Limb (tissue), 2 donors: ENCODE data around the gene KIF6.
"Not testable (repeated sequence)": the region's sequence is repeated elsewhere in the genome, so short reads cannot be mapped to it uniquely, and the experiment has no call there.

ENCODE experiments used
- DNase-seq, 2 donors: peaks; one replicate each; pipeline ENCODE4 v3.0.0-alpha.2; 2016; ENCODE audit errors: extremely low spot score in 2 of 2

Gene KIF6

DNA sequence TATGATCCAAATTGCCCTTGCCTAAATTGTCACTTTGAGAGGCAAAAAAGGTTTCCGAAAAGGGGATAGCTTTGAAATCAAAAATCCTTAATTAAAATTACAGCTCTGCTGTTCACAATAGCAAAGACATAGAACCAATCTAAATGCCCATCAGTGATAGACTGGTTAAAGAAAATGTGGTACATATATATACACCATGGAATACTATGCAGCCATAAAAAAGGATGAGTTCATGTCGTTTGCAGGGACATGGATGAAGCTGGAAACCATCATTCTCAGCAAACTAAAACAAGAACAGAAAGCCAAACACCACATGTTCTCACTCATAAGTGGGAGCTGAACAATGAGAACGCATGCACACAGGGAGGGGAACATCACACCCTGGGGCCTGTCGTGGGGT is 1.9 kb downstream of the KIF6 start:
- DNase-seq, result not testable (repeated sequence)

DNA sequence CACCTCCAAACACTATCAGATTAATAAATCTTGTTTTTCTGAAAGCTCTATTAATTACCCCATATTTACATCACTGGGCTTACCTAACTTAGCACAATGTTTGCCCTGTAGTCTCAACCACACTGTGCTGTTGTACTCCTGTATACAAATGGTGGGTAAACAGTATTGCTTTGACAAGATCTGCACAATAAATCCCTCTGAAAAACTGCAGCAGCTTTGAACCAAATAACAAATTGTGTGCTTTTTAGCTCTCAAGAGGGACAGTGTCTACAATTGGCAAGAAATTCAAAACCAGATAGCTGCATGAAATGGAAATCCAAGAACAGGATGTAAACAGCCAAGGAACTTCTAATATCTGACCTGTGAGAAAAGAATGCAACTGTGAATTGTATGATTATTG is 10.4 kb downstream of the KIF6 start:
- DNase-seq, result no peak

DNA sequence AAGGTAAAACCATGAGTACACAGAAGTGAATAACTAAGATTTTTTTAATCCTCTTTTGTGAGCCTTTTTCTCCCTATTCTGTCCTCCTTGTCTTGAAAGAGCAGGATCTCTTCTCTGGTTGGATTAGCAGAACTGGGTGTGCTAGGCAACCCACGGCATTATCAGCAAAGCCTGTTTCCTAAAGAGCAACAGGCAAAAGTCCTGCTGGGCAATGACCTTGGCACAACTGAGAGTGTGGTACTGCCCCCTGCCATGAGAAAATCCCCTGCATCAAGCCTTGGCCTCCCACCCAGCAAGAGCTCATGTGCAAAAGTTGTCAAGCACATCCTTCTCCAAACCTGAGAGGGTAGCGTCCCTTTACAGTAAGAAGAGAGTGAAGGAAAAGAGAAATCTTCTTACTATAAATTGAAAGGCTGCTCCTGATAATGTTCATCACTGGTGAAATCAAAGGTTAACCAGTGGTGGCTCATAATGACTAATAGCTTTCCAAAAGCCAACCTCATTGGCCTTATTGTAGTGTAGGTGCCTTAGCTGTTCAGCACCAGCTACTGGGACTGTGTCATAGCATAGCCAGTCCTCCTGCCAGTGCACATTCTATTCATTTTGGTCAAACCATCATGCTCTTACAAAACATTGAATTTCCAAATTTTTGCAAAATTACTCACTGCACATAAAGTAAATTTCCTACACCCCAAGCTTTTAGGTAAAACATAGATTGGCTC is 17.1 kb downstream of the KIF6 start:
- no peak for DNase-seq

DNA sequence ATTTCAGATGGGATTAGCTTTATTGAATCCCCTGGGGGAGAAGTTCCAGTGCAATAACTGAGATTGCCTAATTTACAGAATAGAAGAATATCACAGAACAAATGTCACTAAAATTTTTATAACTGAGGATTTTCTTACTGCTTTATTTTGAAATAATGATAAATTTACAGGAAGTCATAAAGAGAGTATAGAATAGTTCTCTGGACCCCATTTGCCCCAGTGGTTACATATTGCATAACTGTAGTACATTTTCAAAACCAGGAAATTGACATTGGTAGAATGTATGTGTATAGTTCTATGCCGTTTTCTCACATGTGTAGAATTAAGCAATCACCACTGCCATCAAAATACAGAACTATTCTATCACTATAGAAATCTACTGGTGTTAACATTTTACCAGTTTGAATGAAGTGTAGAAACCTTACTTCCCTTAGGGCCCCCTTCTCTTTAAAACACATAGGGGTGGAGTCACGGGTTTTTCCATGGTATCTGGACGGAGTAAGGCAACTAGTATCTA is 18.3 kb downstream of the KIF6 start:
- DNase-seq, result no peak

DNA sequence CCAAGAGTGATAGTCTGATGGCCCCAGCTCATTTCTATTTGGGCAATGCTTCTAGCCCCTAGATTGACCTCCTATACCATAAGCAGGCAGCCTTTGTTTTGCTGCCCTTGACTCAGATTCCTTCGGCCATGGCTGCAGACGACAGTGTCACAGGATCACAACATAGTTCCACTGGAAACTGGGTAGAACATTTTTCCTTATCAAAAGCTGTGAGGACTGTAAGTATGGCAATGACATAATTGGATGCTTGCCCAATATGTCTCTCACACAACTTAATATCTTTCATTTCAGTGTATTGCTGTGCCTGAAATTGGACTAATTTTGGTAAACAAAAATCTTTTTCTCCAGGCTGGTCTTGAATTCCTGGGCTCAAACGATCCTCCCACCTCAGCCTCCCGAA is 22.9 kb downstream of the KIF6 start:
- no peak for DNase-seq

DNA sequence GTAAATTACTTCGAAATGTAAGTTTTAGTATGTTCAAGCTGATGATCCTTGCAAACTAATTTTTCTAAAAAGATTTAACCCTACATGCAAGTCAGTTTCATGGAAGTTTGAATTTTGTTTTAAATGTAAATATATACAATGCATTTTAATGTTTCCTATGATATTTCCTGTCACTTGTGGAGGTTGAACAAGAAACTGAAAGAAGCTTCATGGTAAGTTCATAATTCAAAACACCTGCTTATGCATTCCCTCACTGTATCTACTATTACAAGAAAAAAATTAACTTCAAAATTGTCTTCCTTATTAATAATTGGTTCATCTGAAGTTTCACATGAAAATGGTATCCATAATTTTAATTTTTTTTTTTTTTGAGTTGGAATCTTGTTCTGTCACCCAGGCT is 24.8 kb downstream of the KIF6 start:
- DNase-seq, result no peak

DNA sequence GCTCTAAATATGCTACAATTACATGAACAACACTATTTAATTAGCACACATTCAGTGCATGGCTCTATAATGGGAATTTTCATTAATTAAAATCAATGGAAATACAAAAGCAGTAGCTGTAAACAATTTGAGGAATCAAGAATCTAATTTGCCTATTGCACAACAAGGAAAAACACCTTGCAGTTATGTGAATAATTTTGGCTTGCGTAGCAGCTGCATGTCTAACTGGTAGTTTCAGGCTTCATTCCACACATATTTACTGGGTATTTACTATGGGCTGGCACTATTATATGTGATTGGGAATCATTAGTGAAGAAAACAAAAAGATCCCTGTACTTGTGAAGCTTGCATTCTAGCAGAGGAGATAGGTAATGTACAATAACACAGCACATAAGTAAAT is 26.4 kb downstream of the KIF6 start:
- DNase-seq, result no peak

DNA sequence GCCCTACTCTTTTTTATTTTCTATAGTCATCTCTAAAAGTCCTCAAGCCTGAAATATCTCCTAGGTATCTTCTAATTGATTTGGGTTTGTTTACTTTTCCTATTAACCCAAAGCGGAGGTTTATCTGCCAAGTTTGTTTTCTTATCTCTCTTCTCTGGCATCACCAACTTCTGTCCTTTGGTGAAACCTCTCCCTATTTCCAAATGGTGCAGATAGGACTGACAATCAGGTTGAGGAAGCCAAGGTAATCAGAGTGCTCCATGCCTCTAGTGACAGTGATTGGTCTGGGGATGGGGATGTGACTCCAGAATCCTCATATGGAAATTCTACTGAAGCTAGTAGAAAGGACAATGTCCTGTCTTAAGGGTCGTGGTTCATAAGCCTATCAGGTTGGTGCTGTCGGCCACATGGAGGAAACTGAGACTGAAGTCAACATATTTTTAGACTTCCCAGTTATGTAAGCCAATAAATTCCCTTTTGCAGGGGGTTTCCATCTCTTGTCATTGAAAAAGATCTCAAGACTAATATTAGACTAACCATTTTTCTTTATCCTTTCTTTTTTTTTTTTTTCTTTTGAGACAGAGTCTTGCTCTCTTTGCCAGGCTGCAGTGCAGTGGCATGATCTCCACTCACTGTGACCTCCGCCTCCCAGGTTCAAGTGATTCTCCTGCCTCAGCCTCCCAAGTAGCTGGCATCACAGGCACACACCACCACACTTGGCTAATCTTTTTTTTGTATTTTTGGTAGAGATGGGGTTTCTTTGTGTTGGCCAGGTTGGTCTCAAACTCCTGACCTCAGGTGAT is 28.0 kb downstream of the KIF6 start:
- no peak for DNase-seq

DNA sequence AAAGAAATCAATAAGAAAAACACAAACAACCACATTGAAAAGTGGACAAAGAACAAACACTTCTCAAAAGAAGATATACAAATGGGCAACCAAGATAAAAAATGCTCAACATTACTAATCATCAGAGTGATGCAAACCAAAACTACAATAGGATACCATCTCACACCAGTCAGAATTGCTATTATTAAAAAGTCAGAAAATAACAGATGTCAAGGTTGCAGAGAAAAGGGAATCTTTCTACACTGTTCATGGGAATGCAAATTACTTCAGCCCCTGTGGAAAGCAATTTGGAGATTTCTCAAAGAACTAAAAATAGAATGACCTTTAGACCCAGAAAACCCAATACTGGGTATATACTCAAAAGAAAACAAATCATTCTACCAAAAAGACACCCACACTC is 29.8 kb downstream of the KIF6 start:
- DNase-seq, result no peak

DNA sequence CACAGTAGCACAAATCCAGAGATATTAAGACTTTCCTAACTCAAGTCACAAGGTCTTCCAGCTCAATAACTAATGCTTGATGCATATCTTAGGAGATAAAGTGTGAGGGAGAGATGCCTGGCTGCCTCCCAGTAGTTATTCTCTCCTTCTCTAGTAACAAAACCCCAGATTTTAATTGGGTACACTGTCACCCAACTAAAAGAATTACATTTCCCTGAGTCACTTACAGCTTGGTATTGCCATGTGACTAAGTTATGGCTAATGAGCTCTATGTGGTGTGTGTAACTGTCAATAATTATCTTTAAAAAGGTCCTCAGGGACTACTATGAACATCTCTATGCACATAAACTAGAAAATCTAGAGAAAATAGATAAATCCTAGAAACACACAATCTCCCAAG is 32.0 kb downstream of the KIF6 start:
- no peak for DNase-seq

DNA sequence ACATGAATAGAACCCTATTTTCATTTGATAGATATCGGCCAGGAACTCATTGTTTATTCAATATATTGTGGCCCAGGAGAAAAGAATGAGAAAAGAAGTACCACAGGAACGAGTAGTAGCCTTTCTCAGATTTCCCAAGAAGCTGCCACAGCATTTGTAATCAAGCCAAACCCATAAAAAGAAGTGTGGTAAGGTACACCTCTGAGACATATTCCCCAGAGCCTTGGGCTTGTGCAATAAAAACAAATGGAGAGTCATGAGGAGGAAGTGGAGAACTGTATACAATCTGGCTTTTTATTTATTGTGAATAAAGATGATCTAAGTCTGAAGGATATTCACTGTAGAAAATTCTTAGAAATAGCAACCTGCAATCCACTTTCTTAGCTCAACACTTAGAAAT is 36.7 kb downstream of the KIF6 start:
- no peak for DNase-seq

DNA sequence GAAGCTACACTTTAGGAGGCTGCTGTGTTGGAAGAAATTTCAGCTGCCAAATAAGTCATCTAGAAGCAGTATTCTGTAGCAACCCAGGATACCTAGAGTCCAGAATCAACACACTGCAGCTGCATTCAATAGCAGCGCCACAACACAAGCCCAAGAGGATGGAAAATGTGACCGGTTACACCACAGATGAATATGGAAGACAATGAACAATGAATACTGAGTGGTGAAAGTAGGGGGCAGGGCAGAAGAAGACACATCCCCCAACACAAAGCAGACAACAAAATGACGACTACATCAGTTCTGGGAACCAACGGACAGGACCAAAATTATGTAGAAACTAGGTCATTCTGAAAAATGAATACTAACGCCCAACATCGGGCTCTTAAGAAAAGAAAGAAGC is 38.2 kb downstream of the KIF6 start:
- DNase-seq, result no peak

DNA sequence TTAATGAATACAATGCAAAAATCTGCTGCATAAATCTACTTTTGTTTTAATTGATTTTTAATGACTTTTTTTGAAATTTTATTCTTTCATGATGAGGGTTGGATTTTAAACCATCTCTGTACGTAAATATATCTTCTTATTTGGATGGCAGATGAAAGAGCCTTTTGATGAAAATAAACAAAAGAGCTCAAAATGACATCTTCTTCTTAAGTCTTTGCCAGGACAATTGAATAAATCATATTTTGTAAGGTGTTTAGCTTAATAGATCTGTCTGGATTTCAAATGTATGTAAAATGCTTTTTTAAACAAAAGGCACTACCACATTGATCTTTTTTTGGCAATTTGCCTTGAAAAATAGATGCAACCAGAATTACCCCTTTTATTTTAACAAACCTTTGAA is 39.3 kb downstream of the KIF6 start:
- no peak for DNase-seq

DNA sequence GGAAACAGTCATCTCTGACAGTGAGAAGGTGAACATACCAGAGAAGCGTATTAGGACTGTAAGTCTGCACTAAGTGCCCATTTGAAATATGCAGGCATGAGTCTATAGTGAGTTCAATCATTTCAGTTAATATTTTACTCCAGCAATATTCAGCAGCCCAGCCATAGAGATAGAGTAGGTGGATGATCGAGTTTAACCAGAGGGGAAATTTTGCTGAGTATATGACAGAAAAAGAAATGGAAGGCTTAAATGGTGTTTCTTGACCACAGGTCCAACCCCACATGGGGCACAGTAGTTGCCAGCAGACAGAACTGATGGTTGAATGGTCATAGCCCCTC is 39.8 kb downstream of the KIF6 start:
- DNase-seq, result no peak

DNA sequence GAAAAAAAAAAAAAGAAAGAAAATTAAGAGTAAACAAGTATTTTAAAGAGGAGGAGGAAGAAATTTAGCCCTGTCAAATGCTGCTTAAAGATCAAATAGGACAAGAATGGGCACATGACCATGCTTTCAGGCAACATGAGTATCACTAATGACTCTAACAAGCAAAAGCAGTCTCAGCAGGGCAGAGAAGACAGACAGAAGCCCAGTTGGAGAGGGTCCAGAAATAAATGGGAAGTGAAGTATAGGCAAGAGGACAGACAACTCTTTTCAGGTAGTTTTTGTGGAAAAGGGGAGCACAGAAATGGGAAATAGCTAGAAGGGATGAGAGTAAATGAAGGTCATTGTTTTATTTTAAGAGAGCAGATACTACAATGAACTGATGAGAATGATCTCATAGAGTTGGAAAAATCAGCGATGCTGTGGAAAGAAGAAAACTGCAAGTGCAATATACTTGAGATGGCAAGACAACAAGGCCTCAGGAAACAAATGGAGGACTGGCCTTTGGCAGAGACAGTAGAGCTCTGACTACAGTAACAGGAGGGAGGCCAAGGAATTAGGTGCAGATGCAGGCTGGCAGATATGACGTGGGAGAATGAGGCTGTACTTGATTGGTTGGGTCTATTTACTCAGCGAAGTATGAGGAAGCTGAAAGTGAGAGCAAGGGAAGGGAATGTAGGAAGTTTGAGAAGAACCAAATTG is 40.3 kb downstream of the KIF6 start:
- no peak for DNase-seq

DNA sequence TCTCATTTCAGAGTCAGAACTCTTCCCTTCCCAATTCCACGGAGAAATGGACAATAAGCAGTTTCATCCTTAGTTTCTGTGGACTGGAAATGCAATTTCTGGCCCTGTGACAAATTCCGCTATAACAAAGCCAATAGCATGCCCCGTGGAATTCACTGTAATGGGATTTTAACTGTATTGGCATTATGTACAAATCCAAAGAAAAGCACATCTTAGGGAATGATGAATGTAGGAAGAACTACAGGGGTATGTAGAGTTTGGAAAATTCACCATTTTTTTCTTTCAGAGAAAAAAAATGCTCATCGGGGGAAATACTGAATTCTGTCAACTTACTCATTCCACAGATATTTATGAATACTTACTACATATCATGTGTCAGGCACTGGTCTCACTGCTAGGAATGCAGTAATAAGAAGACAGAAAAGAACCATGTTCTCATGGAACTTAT is 43.5 kb downstream of the KIF6 start:
- peak in 1 of 2 donors; percentile 49 for DNase-seq

DNA sequence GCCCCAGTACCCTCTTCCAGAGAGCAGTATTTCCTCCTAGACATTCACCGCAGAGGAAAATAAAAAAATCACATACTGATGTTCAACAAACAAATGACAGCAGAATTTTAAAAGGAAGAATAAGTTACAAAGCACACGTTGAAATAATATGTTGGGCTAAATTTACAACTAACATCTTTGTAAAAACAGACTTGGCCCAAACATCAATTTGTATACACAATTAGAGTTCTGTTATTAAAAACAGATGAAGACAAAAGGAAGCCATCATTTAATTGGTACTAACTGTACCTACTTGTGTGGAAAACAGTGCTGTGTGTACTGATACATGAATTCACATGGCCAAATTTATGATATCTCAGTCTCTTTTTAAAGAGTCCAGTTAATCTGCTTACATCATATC is 46.3 kb downstream of the KIF6 start:
- DNase-seq, result no peak

DNA sequence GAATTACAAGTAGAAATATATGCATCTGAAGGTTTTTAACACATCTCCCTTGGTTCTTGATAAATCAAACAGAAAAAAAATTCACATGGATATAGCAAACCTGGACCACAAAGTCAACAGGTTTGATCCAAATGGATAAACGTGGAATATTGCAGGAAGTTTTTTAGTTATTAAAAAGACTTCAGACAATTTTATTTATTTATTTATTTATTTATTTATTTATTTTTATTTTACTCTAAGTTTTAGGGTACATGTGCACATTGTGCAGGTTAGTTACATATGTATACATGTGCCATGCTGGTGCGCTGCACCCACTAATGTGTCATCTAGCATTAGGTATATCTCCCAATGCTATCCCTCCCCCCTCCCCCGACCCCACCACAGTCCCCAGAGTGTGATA is 47.9 kb downstream of the KIF6 start:
- not testable (repeated sequence) for DNase-seq

DNA sequence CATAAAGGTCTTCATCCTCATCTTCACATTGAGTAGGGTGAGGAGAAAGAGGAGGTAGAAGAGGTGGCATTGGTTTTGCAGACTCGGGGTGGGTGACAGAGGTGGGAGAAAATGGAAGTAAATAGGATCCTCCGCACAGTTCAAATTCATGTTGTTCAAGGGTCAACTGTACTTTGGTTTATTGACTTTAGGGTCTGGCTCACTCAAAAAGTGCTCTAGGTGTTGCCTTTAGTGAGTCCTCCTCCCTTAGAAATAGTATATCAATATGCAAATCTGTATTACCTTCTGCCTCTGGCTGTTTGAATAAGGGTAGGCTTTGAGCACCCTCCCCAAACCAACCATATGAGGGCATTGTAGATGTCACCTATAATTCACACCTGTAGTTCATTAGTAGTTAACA is 54.7 kb downstream of the KIF6 start:
- no peak for DNase-seq

DNA sequence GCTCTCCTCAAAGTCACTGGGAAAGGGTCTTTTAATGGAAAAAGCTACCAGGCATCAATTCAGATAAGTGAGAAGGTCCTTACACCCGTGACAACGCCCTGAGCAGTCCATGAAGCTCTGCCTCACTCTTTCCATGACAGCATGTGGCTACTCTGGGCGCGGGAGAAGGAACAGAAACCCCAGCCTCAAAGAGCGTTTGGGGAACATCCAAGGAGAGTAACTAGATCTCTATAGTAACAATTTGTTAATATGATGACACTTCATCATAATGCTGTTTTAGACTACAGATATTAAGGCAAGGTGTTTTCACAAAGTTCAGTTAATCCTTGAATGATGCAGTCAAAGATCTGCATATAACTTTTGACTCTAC is 55.2 kb downstream of the KIF6 start:
- no peak for DNase-seq

DNA sequence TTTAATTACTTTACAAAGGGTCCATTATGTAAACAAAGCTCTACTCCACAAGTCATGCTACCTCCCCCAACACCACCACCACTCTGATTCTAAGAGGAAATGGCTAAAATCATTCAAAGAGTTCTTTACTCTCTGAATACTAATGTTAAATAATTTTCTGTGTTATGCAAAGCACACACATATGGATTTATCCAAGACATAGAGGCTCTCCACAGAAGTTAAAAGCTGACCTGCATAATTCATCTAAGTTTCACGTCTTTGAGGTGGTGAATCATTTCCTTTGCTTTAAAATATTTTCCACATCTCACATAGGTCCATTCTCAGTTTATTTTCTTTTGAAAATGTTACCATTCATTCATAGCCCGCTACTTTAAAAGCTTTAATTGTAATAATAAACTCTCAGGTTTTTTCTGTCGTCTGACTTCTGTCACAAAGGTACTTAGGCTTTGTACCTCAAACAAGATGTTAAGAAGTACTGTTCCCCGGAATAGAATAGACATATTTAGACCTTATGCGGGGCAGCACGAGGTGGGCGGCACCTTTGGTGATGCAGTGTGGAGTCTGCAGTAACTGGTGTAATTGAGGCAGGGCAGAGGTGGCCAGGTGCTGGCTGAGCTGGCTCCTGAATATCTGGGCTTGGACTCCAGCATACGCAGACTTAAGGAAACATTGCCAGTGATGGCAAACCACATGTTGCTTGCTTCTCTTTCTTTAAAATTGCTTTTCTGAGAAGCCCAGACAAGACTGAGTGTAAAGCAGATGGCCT is 55.8 kb downstream of the KIF6 start:
- DNase-seq, result no peak
